Measurements from ENCODE around the gene SIMC1. TPM values are rescaled to one million over a fixed set of nuclear protein-coding genes. Genes with fewer than 3 reads are reported as not detected.

Gene SIMC1
- total RNA-seq, 2 donors from 2014 or later, result 15.9 to 57.9 TPM

DNA sequence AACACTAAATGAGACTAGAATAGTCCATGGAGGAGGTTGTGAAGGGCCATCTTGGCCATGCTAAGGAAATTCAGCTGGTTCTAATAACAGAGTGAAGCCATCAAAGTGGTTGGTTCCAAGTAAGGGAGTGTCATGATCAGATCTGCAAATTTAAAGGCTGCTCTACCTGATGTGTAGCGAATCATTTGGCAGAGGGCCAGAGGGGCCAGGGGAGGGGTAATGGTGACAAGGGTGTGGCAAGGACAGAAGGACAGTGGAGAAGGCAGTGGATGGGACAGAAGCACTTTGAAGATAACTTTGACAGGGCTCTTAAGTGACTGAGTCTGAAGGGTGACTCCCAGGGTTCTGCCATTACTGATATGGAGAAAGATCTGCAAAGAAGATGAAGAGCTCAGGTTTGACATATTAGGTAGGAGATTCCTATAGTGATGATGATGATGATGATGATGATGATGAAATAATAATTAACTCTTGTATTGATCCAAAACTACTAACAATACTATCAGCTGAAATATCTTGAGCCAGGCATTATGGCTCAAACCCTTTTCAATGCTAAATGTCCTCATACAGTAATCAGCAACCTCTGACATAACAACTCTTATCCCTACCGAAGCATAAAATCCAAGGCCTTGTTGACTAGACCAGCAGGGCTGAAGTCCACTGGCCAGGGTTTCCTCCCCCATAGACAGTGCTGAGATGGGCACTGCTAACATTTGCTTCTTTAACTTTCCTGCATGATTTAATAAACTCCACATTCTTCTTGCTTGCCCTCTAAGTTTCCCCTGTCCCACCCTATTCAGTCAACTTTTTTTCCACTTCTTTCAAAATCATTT lies 103.3 kb downstream of the SIMC1 start:
- Histone ChIP-seq H3K9me3 (no peaks in the 10 kb centered on the region), H3K4me1 (replicated peaks) (no peaks in the 10 kb centered on the region), H3K4me3 (no peak overlapping the region), H3K36me3 (peaks cover 3 to 8% of the 10 kb centered on the region in 2 donors), H3K27ac (no peak overlapping the region), H3K27me3 (replicated peaks; ENCODE audit: insufficient read depth) (no peaks in the 10 kb centered on the region)
- intact Hi-C loops (cut with DNase I), result no loop called here
- TF ChIP-seq CTCF (IDR thresholded peaks at IDR 0.05) (no peak), POLR2AphosphoS5 (IDR thresholded peaks at IDR 0.05) (no peak), POLR2A (IDR thresholded peaks at IDR 0.05) (no peak)
- 81% methylated on average over 2 of the region's 2 CpGs for WGBS
- no peak for DNase-seq (ENCODE audit: low spot score)

DNA sequence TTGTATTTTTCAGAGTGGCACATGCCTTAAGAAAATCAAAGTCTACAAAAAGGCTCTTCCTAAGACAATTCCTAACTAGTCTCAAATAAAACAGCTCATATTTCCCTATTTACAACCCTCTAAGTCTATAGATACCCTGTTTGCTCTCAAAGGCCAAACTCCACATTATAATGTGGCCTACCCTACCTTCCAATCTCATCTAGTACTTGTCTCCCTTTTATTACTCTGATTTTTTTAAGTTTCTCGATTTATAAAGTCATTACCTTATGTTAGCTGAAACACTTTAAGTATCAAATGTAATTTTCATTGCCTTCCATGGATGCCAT lies 103.9 kb downstream of the SIMC1 start:
- intact Hi-C loops (cut with DNase I), result no loop called here
- H3K36me3 ChIP-seq, result peaks cover 6 to 11% of the 10 kb centered on the region in 2 donors
- H3K4me1 ChIP-seq (replicated peaks), result no peaks in the 10 kb centered on the region
- no peak for DNase-seq (ENCODE audit: low spot score)
- H3K27me3 ChIP-seq (replicated peaks; ENCODE audit: insufficient read depth), result no peaks in the 10 kb centered on the region
- WGBS, result 59% methylated on average over 1 of the region's 1 CpG
- TF ChIP-seq CTCF (IDR thresholded peaks at IDR 0.05), result no peak
- TF ChIP-seq POLR2A (IDR thresholded peaks at IDR 0.05), result no peak
- no peak for TF ChIP-seq POLR2AphosphoS5 (IDR thresholded peaks at IDR 0.05)
- H3K27ac ChIP-seq, result no peak overlapping the region
- H3K4me3 ChIP-seq, result no peak overlapping the region
- no peaks in the 10 kb centered on the region for H3K9me3 ChIP-seq

GRCh38 chr5:176342766-176343458 lies 104.7 kb downstream of the SIMC1 start:
- H3K36me3 ChIP-seq, result peaks cover 14 to 16% of the 10 kb centered on the region in 2 donors
- 37% methylated on average over 2 of the region's 2 CpGs for WGBS
- no peak overlapping the region for H3K4me3 ChIP-seq

DNA sequence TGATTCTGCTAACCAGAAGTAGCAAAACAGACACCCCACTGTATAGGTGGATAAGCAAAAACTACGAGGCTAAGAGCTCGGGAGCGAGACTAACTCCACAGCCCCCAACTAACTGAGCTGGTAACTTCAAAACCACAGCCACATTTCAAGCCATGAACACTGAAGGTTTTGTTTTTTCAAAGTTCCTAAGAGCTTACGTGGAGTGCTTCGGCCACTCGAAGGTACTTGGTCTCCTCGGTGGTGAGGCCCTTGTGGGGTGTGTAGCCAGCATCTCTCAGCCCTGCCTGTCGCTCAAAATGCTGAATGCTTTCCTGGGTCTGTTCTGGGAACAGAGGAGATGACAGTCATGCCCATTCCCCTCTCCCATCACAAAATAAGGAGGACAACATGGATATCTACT lies 112.2 kb downstream of the SIMC1 start:
- no peak for TF ChIP-seq POLR2A (IDR thresholded peaks at IDR 0.05)
- no peak for TF ChIP-seq POLR2AphosphoS5 (IDR thresholded peaks at IDR 0.05)
- TF ChIP-seq CTCF (IDR thresholded peaks at IDR 0.05), result no peak
- WGBS, result 93% methylated on average over 8 of the region's 8 CpGs
- H3K4me1 ChIP-seq (replicated peaks), result no peaks in the 10 kb centered on the region
- DNase-seq (ENCODE audit: low spot score), result no peak
- H3K27ac ChIP-seq, result no peak overlapping the region
- H3K9me3 ChIP-seq, result no peaks in the 10 kb centered on the region
- H3K36me3 ChIP-seq, result peaks cover 16 to 25% of the 10 kb centered on the region in 2 donors
- no peaks in the 10 kb centered on the region for H3K27me3 ChIP-seq (replicated peaks; ENCODE audit: insufficient read depth)
- intact Hi-C loops (cut with DNase I), result no loop called here
- H3K4me3 ChIP-seq, result no peak overlapping the region

More at GRCh38 chr5:176342766-176343458, 104.7 kb downstream of the SIMC1 start:
- no peak for TF ChIP-seq CTCF (IDR thresholded peaks at IDR 0.05)
- no peak for TF ChIP-seq POLR2AphosphoS5 (IDR thresholded peaks at IDR 0.05)
- TF ChIP-seq POLR2A (IDR thresholded peaks at IDR 0.05), result no peak
- no peak for DNase-seq (ENCODE audit: low spot score)
- H3K27ac ChIP-seq, result no peak overlapping the region
- no peaks in the 10 kb centered on the region for H3K27me3 ChIP-seq (replicated peaks; ENCODE audit: insufficient read depth)
- no peaks in the 10 kb centered on the region for H3K4me1 ChIP-seq (replicated peaks)
- intact Hi-C loops (cut with DNase I), result no loop called here
- no peaks in the 10 kb centered on the region for H3K9me3 ChIP-seq

Measured in prostate gland (tissue), 2 donors.